ENCODE results near the gene SVIL. TPM values are rescaled to one million over a fixed set of nuclear protein-coding genes. Genes with fewer than 3 reads are reported as not detected.
A peak's percentile ranks its signal among the peaks of the same experiment; 100 is the strongest.
"Not testable (repeated sequence)": the region's sequence is repeated elsewhere in the genome, so short reads cannot be mapped to it uniquely, and the experiment has no call there.

Gene SVIL
- total RNA-seq, 1 donor from 2014 or later, result 258 TPM

DNA sequence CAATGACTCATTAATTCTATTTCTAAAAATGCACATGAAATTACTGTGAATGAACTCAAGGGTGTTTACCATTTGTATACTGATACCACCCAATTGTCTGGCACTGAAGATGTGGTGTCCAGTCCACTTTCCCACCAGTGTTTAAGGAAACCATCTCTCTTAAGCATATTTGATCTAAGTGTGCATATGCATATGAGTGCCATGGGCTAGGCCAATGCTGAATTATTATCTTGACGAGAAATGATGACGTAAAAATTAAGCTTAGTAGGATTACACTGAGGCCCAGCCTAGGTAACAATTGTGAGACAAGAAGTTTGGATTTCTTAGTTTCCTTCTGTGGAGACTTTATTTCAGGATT, 59.7 kb downstream of the SVIL start:
- no peak for TF ChIP-seq CTCF (IDR thresholded peaks at IDR 0.05)
- no peak overlapping the region for H3K27ac Mint-ChIP-seq (ENCODE audit: unreplicated experiment)
- no peak overlapping the region for H3K4me3 Mint-ChIP-seq (ENCODE audit: unreplicated experiment)
- DNase-seq (ENCODE audit: extremely low spot score, unreplicated experiment), result no peak
- H3K9me3 Mint-ChIP-seq (ENCODE audit: unreplicated experiment), result no peaks in the 10 kb centered on the region
- peaks cover 21% of the 10 kb centered on the region for H3K36me3 Mint-ChIP-seq (ENCODE audit: unreplicated experiment)
- no peaks in the 10 kb centered on the region for H3K27me3 Mint-ChIP-seq (ENCODE audit: unreplicated experiment)
- peaks cover 14% of the 10 kb centered on the region for H3K4me1 Mint-ChIP-seq (ENCODE audit: unreplicated experiment)

- H3K27ac Mint-ChIP-seq (ENCODE audit: unreplicated experiment); H3K9me3 Mint-ChIP-seq (ENCODE audit: unreplicated experiment); H3K27me3 Mint-ChIP-seq (ENCODE audit: unreplicated experiment): not testable (repeated sequence)
These were observed 60.3 kb downstream of the SVIL start for GRCh38 chr10:29574212-29575097.

GRCh38 chr10:29570248-29570647, 64.5 kb downstream of the SVIL start:
- not testable (repeated sequence) for DNase-seq (ENCODE audit: extremely low spot score, unreplicated experiment); H3K4me3 Mint-ChIP-seq (ENCODE audit: unreplicated experiment); H3K9me3 Mint-ChIP-seq (ENCODE audit: unreplicated experiment); H3K27ac Mint-ChIP-seq (ENCODE audit: unreplicated experiment); H3K27me3 Mint-ChIP-seq (ENCODE audit: unreplicated experiment)
- peaks cover 23% of the 10 kb centered on the region for H3K4me1 Mint-ChIP-seq (ENCODE audit: unreplicated experiment)
- H3K36me3 Mint-ChIP-seq (ENCODE audit: unreplicated experiment), result peaks cover 25% of the 10 kb centered on the region

More at GRCh38 chr10:29574212-29575097, 60.3 kb downstream of the SVIL start:
- H3K4me3 Mint-ChIP-seq (ENCODE audit: unreplicated experiment), result not testable (repeated sequence)
- peak; percentile 65 for DNase-seq (ENCODE audit: extremely low spot score, unreplicated experiment)
- Mint-ChIP-seq H3K36me3 (ENCODE audit: unreplicated experiment) (peaks cover 19% of the 10 kb centered on the region), H3K4me1 (ENCODE audit: unreplicated experiment) (peaks cover 20% of the 10 kb centered on the region)

DNA sequence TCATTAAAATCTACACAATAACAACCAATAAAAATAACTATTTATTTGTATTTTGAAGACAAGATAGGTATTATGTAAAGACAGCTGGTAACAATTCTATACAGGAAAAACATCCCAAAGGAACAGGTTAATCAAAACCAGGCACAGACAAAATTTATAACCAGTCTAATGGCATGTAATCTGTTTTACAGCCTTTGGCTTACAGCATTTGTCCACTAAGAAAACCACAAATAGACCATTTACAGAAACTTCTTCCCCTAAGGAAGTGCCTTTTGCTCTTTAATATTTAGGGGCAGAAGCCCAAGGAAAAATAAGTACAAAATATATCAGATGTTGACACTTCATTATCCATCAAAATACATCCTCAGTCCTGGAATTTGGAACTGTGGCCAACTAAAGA, 65.0 kb downstream of the SVIL start:
- TF ChIP-seq CTCF (IDR thresholded peaks at IDR 0.05), result no peak
- no peaks in the 10 kb centered on the region for H3K9me3 Mint-ChIP-seq (ENCODE audit: unreplicated experiment)
- H3K4me1 Mint-ChIP-seq (ENCODE audit: unreplicated experiment), result peaks cover 23% of the 10 kb centered on the region
- peaks cover 25% of the 10 kb centered on the region for H3K36me3 Mint-ChIP-seq (ENCODE audit: unreplicated experiment)
- H3K27me3 Mint-ChIP-seq (ENCODE audit: unreplicated experiment), result no peaks in the 10 kb centered on the region
- no peak for DNase-seq (ENCODE audit: extremely low spot score, unreplicated experiment)
- no peak overlapping the region for H3K4me3 Mint-ChIP-seq (ENCODE audit: unreplicated experiment)
- peak overlapping the region; percentile 3 for H3K27ac Mint-ChIP-seq (ENCODE audit: unreplicated experiment)

GRCh38 chr10:29567003-29567402, 67.8 kb downstream of the SVIL start:
- H3K9me3 Mint-ChIP-seq (ENCODE audit: unreplicated experiment), result no peaks in the 10 kb centered on the region
- no peaks in the 10 kb centered on the region for H3K27me3 Mint-ChIP-seq (ENCODE audit: unreplicated experiment)
- peaks cover 42% of the 10 kb centered on the region for H3K36me3 Mint-ChIP-seq (ENCODE audit: unreplicated experiment)
- TF ChIP-seq CTCF (IDR thresholded peaks at IDR 0.05), result no peak
- no peak overlapping the region for H3K27ac Mint-ChIP-seq (ENCODE audit: unreplicated experiment)
- H3K4me1 Mint-ChIP-seq (ENCODE audit: unreplicated experiment), result peaks cover 23% of the 10 kb centered on the region
- H3K4me3 Mint-ChIP-seq (ENCODE audit: unreplicated experiment), result no peak overlapping the region
- no peak for DNase-seq (ENCODE audit: extremely low spot score, unreplicated experiment)

- H3K4me1 Mint-ChIP-seq (ENCODE audit: unreplicated experiment), result peaks cover 23% of the 10 kb centered on the region
- H3K27me3 Mint-ChIP-seq (ENCODE audit: unreplicated experiment); H3K4me3 Mint-ChIP-seq (ENCODE audit: unreplicated experiment); H3K27ac Mint-ChIP-seq (ENCODE audit: unreplicated experiment); H3K9me3 Mint-ChIP-seq (ENCODE audit: unreplicated experiment): not testable (repeated sequence)
- H3K36me3 Mint-ChIP-seq (ENCODE audit: unreplicated experiment), result peaks cover 49% of the 10 kb centered on the region
- peak; percentile 34 for DNase-seq (ENCODE audit: extremely low spot score, unreplicated experiment)
These were observed 68.6 kb downstream of the SVIL start for GRCh38 chr10:29566209-29566608.
